Stimulated activated naive CD4-positive, alpha-beta T cell treated with Interleukin-2 at 50 U/mL for 16 hours (primary cell): ENCODE measurements around the gene FHIT.
A peak's percentile ranks its signal among the peaks of the same experiment; 100 is the strongest.

Source experiments
- DNase-seq: peaks from one replicate; lab custom pipeline; 2025; lab: John Stamatoyannopoulos, UW

Gene FHIT

GRCh38 chr3:59877263-59878037, 1373.8 kb downstream of the FHIT start:
- DNase-seq, result no peak

DNA sequence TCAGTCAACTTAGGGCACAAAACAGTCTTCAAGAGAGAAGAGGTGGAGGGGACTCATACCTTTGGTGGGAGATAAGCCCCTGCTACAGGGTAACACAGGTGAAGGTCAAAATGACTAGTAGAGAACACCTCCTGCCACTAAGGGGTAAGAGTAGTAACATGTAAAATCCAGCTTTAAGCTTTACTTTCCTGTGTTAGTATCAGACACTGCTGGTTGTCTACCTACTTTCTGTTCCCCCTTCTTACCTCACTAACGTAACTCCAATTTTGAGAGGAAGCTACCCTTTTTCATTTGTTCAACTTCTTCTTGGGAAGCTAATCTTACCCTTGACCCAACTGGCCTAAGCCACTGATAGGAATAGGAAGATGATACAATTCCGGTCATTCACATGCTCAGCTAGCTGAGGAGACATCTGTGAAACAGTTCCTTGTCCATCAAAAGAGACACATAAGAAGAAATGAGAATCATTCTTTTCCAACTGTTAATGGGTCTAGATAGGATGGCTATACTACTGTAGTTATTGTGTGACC, 1374.7 kb downstream of the FHIT start:
- DNase-seq, result no peak

- DNase-seq, result no peak
Measured at GRCh38 chr3:59873576-59874230, 1377.5 kb downstream of the FHIT start.

DNA sequence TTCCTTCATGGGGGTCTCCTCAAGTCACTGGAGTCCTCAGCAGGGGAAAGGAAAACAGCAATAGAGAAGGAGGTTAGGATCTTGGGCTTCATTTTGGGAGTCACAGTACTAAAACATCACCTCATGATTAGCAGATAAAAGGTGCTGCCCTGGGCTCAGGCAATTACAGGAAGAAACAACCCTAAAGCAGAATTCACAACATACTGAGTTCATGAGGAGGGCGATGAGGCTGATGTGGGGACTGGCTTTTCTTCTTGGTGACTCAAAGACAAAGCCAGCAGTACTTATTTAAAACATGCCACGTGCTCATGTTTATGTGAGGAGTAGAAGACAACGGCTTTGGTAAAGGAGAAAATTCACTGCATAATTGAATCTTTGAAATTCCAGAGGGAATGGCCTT, 1379.1 kb downstream of the FHIT start:
- DNase-seq, result no peak

- no peak for DNase-seq
Measured at GRCh38 chr3:59867185-59868002, 1383.9 kb downstream of the FHIT start.

- DNase-seq, result no peak
Measured at GRCh38 chr3:59866076-59866475, 1385.2 kb downstream of the FHIT start.

- DNase-seq, result no peak
Measured at GRCh38 chr3:59865351-59865750, 1385.9 kb downstream of the FHIT start.

DNA sequence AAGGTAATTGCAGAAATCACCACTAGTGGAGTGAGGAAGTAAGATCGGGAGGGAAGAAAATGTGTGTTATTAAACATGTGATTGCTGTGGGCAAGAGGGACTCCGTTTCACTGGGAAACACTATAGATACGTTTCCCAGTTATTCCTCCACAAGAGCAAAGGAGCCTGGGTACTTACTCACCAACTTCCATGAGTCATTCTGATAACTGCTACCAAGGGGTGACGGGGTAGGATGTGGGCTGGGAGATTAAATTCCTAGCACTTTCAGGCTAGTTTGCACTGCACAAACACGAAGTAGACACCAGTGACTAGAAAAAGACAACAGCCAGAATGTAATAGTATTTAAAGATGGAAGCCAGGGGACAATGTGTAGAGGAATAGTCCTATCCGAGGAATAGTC, 1388.6 kb downstream of the FHIT start:
- DNase-seq, result no peak

- DNase-seq, result peak; percentile 63
Measured at GRCh38 chr3:59857589-59858346, 1393.5 kb downstream of the FHIT start.

GRCh38 chr3:59856934-59857460, 1394.3 kb downstream of the FHIT start:
- no peak for DNase-seq

- no peak for DNase-seq
Measured at GRCh38 chr3:59854061-59854709, 1397.1 kb downstream of the FHIT start.

DNA sequence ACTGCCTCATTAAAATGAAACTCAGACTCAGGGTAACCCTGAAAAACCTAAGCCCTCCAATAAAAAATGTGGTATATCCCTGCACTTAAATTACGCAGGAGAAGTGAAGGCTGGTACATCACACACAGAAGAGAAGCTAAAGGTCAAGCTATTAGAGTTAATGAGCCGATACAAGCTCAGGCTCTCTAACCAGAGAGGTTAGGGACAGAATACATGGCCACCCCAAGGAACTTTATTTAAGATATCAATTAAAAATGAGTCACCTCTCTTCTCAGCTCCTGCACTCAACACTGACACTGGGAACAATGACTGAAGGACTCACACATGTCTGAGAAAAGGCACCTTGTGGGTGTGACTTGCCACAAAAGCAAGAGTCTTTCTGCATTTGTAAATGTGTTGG, 1400.8 kb downstream of the FHIT start:
- DNase-seq, result no peak

DNA sequence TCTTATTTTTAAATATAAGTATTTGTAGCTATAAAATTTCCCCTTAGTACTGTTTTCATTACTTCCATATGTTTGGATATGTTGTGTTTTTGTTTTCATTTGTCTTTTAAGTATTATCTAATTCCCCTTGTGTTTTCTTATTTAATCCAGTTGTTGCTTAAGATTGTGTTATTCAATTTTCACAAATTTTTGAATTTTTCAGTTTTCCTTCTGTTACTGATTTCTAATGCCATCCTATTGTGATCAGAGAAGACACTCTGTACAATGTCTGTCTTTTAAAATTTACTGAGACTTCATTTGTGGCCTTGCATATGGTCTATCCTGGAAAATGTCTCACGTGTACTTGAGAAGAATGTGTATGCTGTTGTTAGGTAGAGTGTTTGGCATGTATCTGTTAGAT, 1405.9 kb downstream of the FHIT start:
- no peak for DNase-seq

GRCh38 chr3:59843821-59844220, 1407.4 kb downstream of the FHIT start:
- DNase-seq, result no peak

DNA sequence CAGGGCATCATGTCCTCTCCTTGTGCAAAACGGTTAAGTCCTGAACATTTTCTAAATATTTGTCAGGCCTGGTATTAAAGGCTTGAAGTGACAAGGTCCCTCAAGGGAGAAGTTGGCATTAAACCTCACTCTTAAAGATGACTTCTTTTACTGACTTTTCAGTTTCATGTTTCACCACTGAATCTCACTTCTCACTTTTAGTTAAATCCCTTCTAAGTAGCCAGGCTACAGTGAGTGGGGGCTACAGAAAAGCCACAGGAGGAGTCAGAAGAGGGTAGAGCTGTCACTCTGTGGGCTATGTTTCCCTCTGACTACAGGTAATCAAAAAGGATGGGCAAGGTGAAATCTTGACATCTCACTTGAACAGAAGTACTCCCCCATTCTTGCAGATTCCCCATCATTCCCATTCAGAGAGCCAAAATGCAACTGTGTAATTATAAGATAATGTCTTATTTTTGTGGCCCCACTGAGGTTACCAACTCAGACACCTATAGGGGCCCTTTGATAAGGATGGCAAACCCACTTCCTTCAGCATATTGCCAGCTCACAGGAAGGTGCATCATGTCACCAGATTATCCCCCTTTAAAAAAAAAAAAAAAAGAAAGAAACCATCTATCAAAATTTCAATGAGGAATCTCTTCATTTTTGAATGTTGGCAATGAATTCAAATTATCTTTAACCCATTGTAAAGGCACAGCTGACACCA, 1411.3 kb downstream of the FHIT start:
- no peak for DNase-seq

DNA sequence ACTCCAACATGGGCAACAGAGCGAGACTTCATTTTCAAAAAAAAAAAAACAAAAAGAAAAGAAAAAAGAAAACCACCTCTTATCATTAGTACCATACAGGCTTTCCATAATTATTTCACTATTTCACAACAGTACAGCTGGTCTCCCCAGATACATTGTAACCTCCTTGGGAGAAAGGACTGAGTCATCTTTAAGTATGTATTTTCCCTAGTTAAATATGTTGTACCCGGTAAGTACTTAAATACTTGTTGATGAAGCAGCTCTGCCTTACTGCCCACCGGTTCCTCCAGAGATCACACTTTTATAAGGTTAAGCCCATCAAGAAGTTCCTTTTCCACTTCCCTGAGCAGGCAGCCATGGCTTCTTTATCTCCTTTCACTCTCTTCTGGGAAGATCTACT, 1412.0 kb downstream of the FHIT start:
- no peak for DNase-seq

DNA sequence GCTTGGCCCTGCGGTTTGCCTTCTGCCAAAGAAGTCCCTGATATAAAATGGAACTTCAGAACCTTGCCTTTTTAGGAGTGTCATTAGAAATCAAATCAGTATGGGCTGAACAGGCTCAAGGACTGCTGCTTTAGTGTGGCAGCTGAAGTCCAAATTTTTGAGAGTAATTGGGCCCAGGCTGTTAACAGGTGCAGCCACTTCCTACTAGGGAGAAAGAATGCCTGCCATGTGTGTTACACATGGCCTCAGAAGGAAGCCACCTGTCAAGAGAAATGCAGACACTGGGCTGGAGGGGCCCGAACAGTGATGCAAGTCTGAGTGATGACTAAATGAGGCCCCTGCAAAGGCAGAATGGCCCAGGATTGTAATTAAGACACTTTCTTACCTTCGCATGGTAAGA, 1414.7 kb downstream of the FHIT start:
- no peak for DNase-seq

GRCh38 chr3:59832702-59833101, 1418.5 kb downstream of the FHIT start:
- no peak for DNase-seq

GRCh38 chr3:59832241-59832640, 1419.0 kb downstream of the FHIT start:
- DNase-seq, result no peak

DNA sequence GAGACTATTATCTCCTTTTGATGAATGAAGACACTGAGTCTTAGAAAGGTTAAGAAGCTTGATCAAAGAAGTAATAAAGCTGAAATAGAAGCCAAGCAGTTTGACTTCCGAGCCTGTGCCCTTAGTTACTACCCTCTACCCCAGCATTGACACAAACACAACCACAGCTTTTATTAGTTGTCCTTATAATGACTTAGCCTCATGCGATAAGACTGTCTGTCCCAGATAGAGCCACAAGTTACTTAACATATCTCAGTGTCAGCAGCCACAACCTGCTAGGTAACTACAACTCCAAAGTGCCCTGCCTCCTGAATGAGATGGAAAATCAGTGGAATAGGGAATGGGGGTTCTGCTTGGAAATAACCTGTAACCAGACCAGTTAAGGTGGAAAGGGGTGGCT, 1419.9 kb downstream of the FHIT start:
- no peak for DNase-seq
